Neural cell (in vitro differentiated cells): ENCODE results near the gene AFG1L. TPM values are rescaled to one million over a fixed set of nuclear protein-coding genes. Genes with fewer than 3 reads are reported as not detected.

ENCODE experiments used
- H2AFZ ChIP-seq: fragments of 200-600, 300-800 bp; sonication (generic), shearing (Covaris generic); 2 replicates; pipeline ENCODE4 v1.6.0; 2014; ENCODE audit warnings: low read depth, mild to moderate bottlenecking, antibody characterized with exemption, low read length, moderate library complexity
- H3F3A ChIP-seq: fragments of 200-600 bp; shearing (Covaris generic); 2 replicates; pipeline ENCODE4 v1.6.1; 2016; ENCODE audit warnings: mild to moderate bottlenecking, moderate library complexity, mixed read lengths, antibody characterized with exemption, low read length; ENCODE audit not compliant: insufficient read depth, poor library complexity, severe bottlenecking
- H3K27ac ChIP-seq: fragments of 200-600, 300-800 bp; sonication (generic), shearing (Covaris generic); 2 replicates; pipeline ENCODE4 v1.5.1; 2014; ENCODE audit warnings: mild to moderate bottlenecking, low read length, moderate library complexity
- H3K27me3 ChIP-seq: fragments of 300-800, 200-600 bp; sonication (generic), shearing (Covaris generic); 2 replicates; pipeline ENCODE4 v1.6.0; 2014; ENCODE audit warnings: mild to moderate bottlenecking, low read depth, low read length, moderate library complexity; ENCODE audit not compliant: insufficient read depth
- H3K36me3 ChIP-seq: fragments of 300-800, 200-600 bp; sonication (generic), shearing (Covaris generic); 2 replicates; pipeline ENCODE4 v1.5.1; 2014; ENCODE audit warnings: mild to moderate bottlenecking, antibody characterized with exemption, low read length, moderate library complexity; ENCODE audit not compliant: insufficient read depth
- H3K4me2 ChIP-seq: fragments of 300-800, 200-600 bp; sonication (generic), shearing (Covaris generic); 2 replicates; pipeline ENCODE4 v1.6.0; 2014; ENCODE audit warnings: mild to moderate bottlenecking, low read length
- H3K4me3 ChIP-seq: fragments of 300-800, 200-600 bp; sonication (generic), shearing (Covaris generic); 2 replicates; pipeline ENCODE4 v1.5.1; 2014; ENCODE audit warnings: mild to moderate bottlenecking, low read length, moderate library complexity
- H3K79me2 ChIP-seq: fragments of 200-600 bp; shearing (Covaris generic); replicated peaks from 2 replicates; pipeline ENCODE4 v1.6.0; 2014; ENCODE audit warnings: mild to moderate bottlenecking, low read length, moderate library complexity; ENCODE audit not compliant: insufficient read depth
- H3K9ac ChIP-seq: fragments of 300-800, 200-600 bp; sonication (generic), shearing (Covaris generic); 2 replicates; pipeline ENCODE4 v1.6.1; 2016; ENCODE audit warnings: mild to moderate bottlenecking, low read length, mixed read lengths
- H3K9me2 ChIP-seq: fragments of 200-600 bp; shearing (Covaris generic); 2 replicates; pipeline ENCODE4 v1.6.1; 2016; ENCODE audit warnings: mild to moderate bottlenecking, low read length, mixed read lengths; ENCODE audit not compliant: insufficient read depth
- H3K9me3 ChIP-seq: fragments of 200-600, 300-800 bp; sonication (generic), shearing (Covaris generic); 2 replicates; pipeline ENCODE4 v1.6.1; 2016; ENCODE audit warnings: mild to moderate bottlenecking, mixed run types, low read length, moderate library complexity, mixed read lengths
- H4K20me1 ChIP-seq: fragments of 200-600 bp; shearing (Covaris generic); 2 replicates; pipeline ENCODE4 v1.6.1; 2016; ENCODE audit warnings: mild to moderate bottlenecking, mixed run types; ENCODE audit not compliant: insufficient read depth
- EP300 ChIP-seq: fragments of 450-650 bp; conservative IDR thresholded peaks from 2 replicates; pipeline ENCODE4 v1.6.1; 2014; ENCODE audit warnings: antibody characterized with exemption, mild to moderate bottlenecking, moderate library complexity; ENCODE audit not compliant: poor library complexity, severe bottlenecking
- EZH2 ChIP-seq: fragments of 200-600, 300-800 bp; shearing (Covaris generic), sonication (generic); IDR thresholded peaks from 2 replicates; pipeline ENCODE4 v1.6.1; 2014; ENCODE audit warnings: antibody characterized with exemption, low read length, borderline replicate concordance, mild to moderate bottlenecking; ENCODE audit not compliant: insufficient read depth, poor library complexity, severe bottlenecking
- MXI1 ChIP-seq: fragments of 450-650 bp; conservative IDR thresholded peaks from 2 replicates; pipeline ENCODE4 v1.6.1; 2014; ENCODE audit warnings: antibody characterized with exemption, mild to moderate bottlenecking; ENCODE audit not compliant: poor library complexity, severe bottlenecking
- POLR2AphosphoS5 ChIP-seq: IDR thresholded peaks from 2 replicates; pipeline ENCODE4 v1.6.1; 2012
- RAD21 ChIP-seq: fragments of 450-650 bp; conservative IDR thresholded peaks from 2 replicates; pipeline ENCODE4 v1.6.1; 2014; ENCODE audit warnings: antibody characterized with exemption, mild to moderate bottlenecking, moderate library complexity
- SMC3 ChIP-seq: fragments of 450-650 bp; conservative IDR thresholded peaks from 2 replicates; pipeline ENCODE4 v1.6.1; 2014; ENCODE audit warnings: antibody characterized with exemption, mild to moderate bottlenecking, moderate library complexity; ENCODE audit not compliant: poor library complexity
- TAF1 ChIP-seq: IDR thresholded peaks from 2 replicates; pipeline ENCODE4 v1.6.1; 2012; ENCODE audit warnings: low read depth
- polyA plus RNA-seq: library from polyadenylated mRNA; depleted of rRNA; stranded (reverse); fragments of >200 nt; gene quantifications from 2 replicates; pipeline ENCODE4 v1.2.3, GENCODE V29; 2014
- TF ChIP-seq, protein P1 (sequence below): fragments of 450-650 bp; IDR thresholded peaks from 2 replicates; pipeline ENCODE4 v1.5.1; 2014; ENCODE audit warnings: antibody characterized with exemption, mild to moderate bottlenecking, moderate library complexity; ENCODE audit not compliant: poor library complexity, severe bottlenecking
- TF ChIP-seq, protein P2 (sequence below): IDR thresholded peaks from 2 replicates; pipeline ENCODE4 v1.6.1; 2012; ENCODE audit warnings: borderline replicate concordance

Gene AFG1L
- polyA plus RNA-seq, 1 donor from 2014 or later, result 3.3 TPM

DNA sequence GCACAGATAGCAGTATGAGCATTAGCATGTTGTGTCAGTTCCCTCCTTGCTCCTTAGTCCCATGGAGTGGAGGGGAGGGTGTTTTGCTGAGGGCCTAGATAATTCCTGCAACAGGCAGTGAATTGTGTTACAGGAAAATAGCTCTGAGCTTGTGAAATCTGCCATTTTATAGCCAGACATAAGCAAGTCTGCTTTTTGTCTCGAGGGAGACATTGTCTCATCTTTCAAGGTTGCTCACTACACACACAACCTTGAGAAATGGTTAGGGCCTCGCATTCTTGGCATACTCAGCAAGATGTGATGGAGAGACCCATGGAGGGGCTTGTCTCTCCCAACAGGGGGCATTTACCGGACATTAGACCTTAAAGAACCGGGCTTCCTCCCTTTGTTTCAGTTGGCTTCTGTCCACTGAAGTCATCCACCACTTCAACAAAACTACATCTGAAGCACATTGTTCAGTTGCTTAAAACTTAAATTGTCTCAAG is 157.9 kb downstream of the AFG1L start:
- H3K36me3 ChIP-seq, result no peaks in the 10 kb centered on the region
- no peaks in the 10 kb centered on the region for H4K20me1 ChIP-seq
- H3K9me2 ChIP-seq, result no peaks in the 10 kb centered on the region
- no peak overlapping the region for H3K27ac ChIP-seq
- H3F3A ChIP-seq, result no peaks in the 10 kb centered on the region
- H2AFZ ChIP-seq, result no peak overlapping the region
- H3K9ac ChIP-seq, result no peak overlapping the region
- TF ChIP-seq EZH2 (no peak), EP300 (no peak), POLR2AphosphoS5 (no peak), TAF1 (no peak), MXI1 (no peak), SMC3 (no peak)
- TF ChIP-seq, protein P1, sequence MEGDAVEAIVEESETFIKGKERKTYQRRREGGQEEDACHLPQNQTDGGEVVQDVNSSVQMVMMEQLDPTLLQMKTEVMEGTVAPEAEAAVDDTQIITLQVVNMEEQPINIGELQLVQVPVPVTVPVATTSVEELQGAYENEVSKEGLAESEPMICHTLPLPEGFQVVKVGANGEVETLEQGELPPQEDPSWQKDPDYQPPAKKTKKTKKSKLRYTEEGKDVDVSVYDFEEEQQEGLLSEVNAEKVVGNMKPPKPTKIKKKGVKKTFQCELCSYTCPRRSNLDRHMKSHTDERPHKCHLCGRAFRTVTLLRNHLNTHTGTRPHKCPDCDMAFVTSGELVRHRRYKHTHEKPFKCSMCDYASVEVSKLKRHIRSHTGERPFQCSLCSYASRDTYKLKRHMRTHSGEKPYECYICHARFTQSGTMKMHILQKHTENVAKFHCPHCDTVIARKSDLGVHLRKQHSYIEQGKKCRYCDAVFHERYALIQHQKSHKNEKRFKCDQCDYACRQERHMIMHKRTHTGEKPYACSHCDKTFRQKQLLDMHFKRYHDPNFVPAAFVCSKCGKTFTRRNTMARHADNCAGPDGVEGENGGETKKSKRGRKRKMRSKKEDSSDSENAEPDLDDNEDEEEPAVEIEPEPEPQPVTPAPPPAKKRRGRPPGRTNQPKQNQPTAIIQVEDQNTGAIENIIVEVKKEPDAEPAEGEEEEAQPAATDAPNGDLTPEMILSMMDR, result no peak
- no peaks in the 10 kb centered on the region for H3K27me3 ChIP-seq
- H3K4me2 ChIP-seq, result no peak overlapping the region
- H3K79me2 ChIP-seq, result no peaks in the 10 kb centered on the region
- no peaks in the 10 kb centered on the region for H3K9me3 ChIP-seq
- no peak overlapping the region for H3K4me3 ChIP-seq

DNA sequence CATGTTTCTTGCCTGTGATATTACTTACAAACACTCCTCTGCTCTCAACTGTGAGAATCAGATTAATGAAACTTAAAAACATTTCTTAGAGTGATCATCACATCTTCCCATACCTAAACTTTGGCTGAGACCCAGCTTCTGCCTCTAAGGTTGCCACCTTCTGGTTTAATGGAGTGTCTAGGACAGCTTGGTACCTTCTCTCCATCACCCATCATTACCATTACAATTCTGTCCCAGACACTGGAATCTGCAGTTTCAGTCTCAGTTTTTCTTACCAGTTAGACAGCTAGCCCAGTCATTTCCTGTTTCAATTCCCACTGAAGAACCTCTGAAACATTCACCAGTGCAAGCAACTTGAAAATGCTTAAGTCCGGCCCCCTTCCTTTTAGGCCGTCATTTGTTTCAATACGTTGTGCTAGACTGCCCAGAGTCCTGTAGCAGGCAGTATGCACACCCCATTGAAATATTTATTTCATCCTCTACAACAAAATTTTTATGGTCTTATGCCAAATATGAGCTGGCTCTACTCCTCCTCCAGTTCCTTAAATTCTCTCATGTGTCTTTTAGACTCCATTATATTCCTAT is 158.8 kb downstream of the AFG1L start:
- Histone ChIP-seq H3F3A (no peaks in the 10 kb centered on the region), H3K4me3 (no peak overlapping the region), H2AFZ (no peak overlapping the region), H3K36me3 (no peaks in the 10 kb centered on the region), H3K9ac (no peak overlapping the region), H4K20me1 (no peaks in the 10 kb centered on the region), H3K9me3 (no peaks in the 10 kb centered on the region), H3K27me3 (no peaks in the 10 kb centered on the region), H3K4me2 (no peak overlapping the region), H3K79me2 (no peaks in the 10 kb centered on the region), H3K9me2 (no peaks in the 10 kb centered on the region), H3K27ac (no peak overlapping the region)
- TF ChIP-seq RAD21, result no peak
- no peak for TF ChIP-seq EZH2
- no peak for TF ChIP-seq EP300
- TF ChIP-seq SMC3, result no peak
- no peak for TF ChIP-seq TAF1
- TF ChIP-seq, protein P2, sequence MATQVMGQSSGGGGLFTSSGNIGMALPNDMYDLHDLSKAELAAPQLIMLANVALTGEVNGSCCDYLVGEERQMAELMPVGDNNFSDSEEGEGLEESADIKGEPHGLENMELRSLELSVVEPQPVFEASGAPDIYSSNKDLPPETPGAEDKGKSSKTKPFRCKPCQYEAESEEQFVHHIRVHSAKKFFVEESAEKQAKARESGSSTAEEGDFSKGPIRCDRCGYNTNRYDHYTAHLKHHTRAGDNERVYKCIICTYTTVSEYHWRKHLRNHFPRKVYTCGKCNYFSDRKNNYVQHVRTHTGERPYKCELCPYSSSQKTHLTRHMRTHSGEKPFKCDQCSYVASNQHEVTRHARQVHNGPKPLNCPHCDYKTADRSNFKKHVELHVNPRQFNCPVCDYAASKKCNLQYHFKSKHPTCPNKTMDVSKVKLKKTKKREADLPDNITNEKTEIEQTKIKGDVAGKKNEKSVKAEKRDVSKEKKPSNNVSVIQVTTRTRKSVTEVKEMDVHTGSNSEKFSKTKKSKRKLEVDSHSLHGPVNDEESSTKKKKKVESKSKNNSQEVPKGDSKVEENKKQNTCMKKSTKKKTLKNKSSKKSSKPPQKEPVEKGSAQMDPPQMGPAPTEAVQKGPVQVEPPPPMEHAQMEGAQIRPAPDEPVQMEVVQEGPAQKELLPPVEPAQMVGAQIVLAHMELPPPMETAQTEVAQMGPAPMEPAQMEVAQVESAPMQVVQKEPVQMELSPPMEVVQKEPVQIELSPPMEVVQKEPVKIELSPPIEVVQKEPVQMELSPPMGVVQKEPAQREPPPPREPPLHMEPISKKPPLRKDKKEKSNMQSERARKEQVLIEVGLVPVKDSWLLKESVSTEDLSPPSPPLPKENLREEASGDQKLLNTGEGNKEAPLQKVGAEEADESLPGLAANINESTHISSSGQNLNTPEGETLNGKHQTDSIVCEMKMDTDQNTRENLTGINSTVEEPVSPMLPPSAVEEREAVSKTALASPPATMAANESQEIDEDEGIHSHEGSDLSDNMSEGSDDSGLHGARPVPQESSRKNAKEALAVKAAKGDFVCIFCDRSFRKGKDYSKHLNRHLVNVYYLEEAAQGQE, result no peak
- TF ChIP-seq, protein P1, result no peak
- no peak for TF ChIP-seq POLR2AphosphoS5
- no peak for TF ChIP-seq MXI1
